Heart right ventricle (tissue), 16 donors: ENCODE data around the gene JAK1. TPM values are rescaled to one million over a fixed set of nuclear protein-coding genes. Genes with fewer than 3 reads are reported as not detected.

Experiments
- ATAC-seq, 8 donors: fragments of 200-7000 bp; cut with Tn5 transposase; one replicate each; pipeline ENCODE4 v1.9.1; 2020; ENCODE audit warnings: mild to moderate bottlenecking in 8 of 8, moderate library complexity in 8 of 8, moderate number of reproducible peaks in 1 of 8
- DNase-seq, 2 donors: peaks; one replicate each; pipeline ENCODE4 v3.0.0-alpha.2; 2020
- H3K27ac ChIP-seq, 10 donors: fragments of 200-600 bp; sonication (generic) in 2 of 10; one replicate each; pipeline versions ENCODE4 v1.5.0 to v1.8.0; 2020 to 2022; ENCODE audit warnings: mild to moderate bottlenecking in 3 of 10
- H3K27me3 ChIP-seq, 7 donors: fragments of 200-600 bp; one replicate each; pipeline ENCODE4 v1.8.0; 2021 to 2022; ENCODE audit warnings: mild to moderate bottlenecking in 2 of 7
- H3K36me3 ChIP-seq, 9 donors: fragments of 200-600 bp; sonication (generic) in 1 of 9; one replicate each; pipeline versions ENCODE4 v1.5.0 to v1.8.0; 2020 to 2022; ENCODE audit warnings: mild to moderate bottlenecking in 2 of 9
- H3K4me1 ChIP-seq, 9 donors: fragments of 200-600 bp; sonication (generic) in 1 of 9; one replicate each; pipeline versions ENCODE4 v1.5.0 to v1.8.0; 2020 to 2022; ENCODE audit warnings: mild to moderate bottlenecking in 4 of 9
- H3K4me3 ChIP-seq, 10 donors: fragments of 200-600 bp; sonication (generic) in 2 of 10; one replicate each; pipeline versions ENCODE4 v1.5.0 to v1.8.0; 2020 to 2022; ENCODE audit warnings: mild to moderate bottlenecking in 7 of 10, moderate library complexity in 2 of 10
- H3K9me3 ChIP-seq, 11 donors: fragments of 200-600 bp in 10 of 11; sonication (generic) in 2 of 11; one replicate each; pipeline versions ENCODE4 v1.5.0 to v1.8.0; 2013 to 2022; ENCODE audit warnings: mild to moderate bottlenecking in 2 of 11, control low read depth in 1 of 11, moderate library complexity in 1 of 11
- WGBS, 2 donors: extraction: QIAGEN DNeasy Blood & Tissue Kit; methylation state at CpG; one replicate each; pipeline ENCODE4 v1.1.7; 2013; ENCODE audit warnings: inconsistent platforms in 1 of 2; 5-methylcytosine and 5-hydroxymethylcytosine counted together
- intact Hi-C, 10 donors: fragments of 100-400 bp; cut with DNase I; formaldehyde crosslinking; loops; one replicate each; pipeline versions ENCODE4 v1.11.1 to v1.14.2; 2022
- polyA plus RNA-seq, 2 donors: library from polyadenylated mRNA; stranded (reverse); fragments of 200-250 nt; gene quantifications; one replicate each; pipeline ENCODE4 v1.2.3, GENCODE V29; 2013
- total RNA-seq, 10 donors: library from RNA; stranded (reverse); fragmentation: NEBNext Ultra II Directional in 3 of 10; extraction: Animal tissue kit (Norgen Biotek cat#: 25700) in 3 of 10; gene quantifications; one replicate each; pipeline versions ENCODE4 v1.2.1 to v1.2.4, GENCODE V29; 2021 to 2023
- TF ChIP-seq, protein P1 (sequence below), 9 donors: fragments of 200-600 bp; sonication (generic) in 2 of 9; IDR thresholded peaks; one replicate each; pipeline versions ENCODE4 v1.5.0 to v1.8.0; 2021 to 2022; ENCODE audit warnings: antibody characterized with exemption in 9 of 9, mild to moderate bottlenecking in 5 of 9, moderate library complexity in 1 of 9
- donor health status: Arrhythmogenic right ventricular cardiomyopathy.
- donor health status: ischemic (EF 13 %, LVEDD 7.1; RV severe dilation, severe dysfunction).
- donor health status: healthy with polysubstance abuse.
- donor health status: DM: no; HTN: yes; CAD: no.
- donor health status: DM: no; HTN: no; CAD: no.
- donor health status: ischemic (EF 25% LVEDD 6.9; RV normal size, moderate dysfunction).
- donor health status: ischemic (EF 25% LVEDD 5.7; RV mildly dilated, moderate dysfunction).
- donor health status: healthy.
- donor health status: DM: yes; HTN: yes; CAD: no.
- donor health status: Ischemic cardiomyopathy.
- donor health status: ischemic (EF 35%, LVEDD 5.7; RV mildly dilated, moderate dysfunction).
- donor health status: nonischemic (EF 11% LVEDD 7.7; RV severe dilation, severe dysfunction).
- donor health status: DM: yes; HTN: yes; CAD: no.
- donor health status: PGD.
- donor health status: ischemic (EF 29% LVEDD 5.4; RV normal size, mild dysfunction).
- donor health status: nonischemic (EF 23%, LVEDD 6.1; RV moderate dilation, normal function).

JAK1 gene
- total and polyA plus RNA-seq, 12 donors, result 20.1 to 122 (median 81.3) TPM

DNA sequence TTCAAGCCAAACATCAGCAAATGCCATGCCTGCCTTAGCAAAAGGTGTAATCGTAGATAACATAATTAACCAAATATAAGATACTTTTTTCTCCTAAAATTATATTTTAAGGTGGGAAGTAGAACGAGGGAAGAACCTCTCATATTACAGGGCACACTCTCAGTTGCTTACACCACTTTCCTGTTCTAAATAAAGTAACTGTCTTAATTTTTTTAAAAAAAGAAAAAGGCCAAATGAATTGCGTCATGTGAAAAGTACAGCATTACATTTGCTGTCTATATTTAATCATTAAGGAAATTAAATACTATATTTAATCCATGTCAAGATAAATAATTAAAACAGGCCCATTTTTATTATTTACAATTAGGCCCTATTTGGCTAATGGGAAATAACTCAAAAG, 23.7 kb downstream of the JAK1 start:
- no peaks in the 10 kb centered on the region for H3K27me3 ChIP-seq
- DNase-seq, result no peak
- H3K9me3 ChIP-seq, result no peaks in the 10 kb centered on the region
- peaks cover 0 to 68% (median 47%) of the 10 kb centered on the region in 9 donors for H3K4me1 ChIP-seq
- TF ChIP-seq, protein P1, sequence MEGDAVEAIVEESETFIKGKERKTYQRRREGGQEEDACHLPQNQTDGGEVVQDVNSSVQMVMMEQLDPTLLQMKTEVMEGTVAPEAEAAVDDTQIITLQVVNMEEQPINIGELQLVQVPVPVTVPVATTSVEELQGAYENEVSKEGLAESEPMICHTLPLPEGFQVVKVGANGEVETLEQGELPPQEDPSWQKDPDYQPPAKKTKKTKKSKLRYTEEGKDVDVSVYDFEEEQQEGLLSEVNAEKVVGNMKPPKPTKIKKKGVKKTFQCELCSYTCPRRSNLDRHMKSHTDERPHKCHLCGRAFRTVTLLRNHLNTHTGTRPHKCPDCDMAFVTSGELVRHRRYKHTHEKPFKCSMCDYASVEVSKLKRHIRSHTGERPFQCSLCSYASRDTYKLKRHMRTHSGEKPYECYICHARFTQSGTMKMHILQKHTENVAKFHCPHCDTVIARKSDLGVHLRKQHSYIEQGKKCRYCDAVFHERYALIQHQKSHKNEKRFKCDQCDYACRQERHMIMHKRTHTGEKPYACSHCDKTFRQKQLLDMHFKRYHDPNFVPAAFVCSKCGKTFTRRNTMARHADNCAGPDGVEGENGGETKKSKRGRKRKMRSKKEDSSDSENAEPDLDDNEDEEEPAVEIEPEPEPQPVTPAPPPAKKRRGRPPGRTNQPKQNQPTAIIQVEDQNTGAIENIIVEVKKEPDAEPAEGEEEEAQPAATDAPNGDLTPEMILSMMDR (IDR thresholded peaks at IDR 0.05), result no peak
- no peak overlapping the region for H3K4me3 ChIP-seq
- H3K36me3 ChIP-seq, result no peaks in the 10 kb centered on the region
- WGBS, 2 donors, result 32 to 33% methylated on average over 3 of the region's 3 CpGs
- peak in 1 of 8 donors; percentile 42 for ATAC-seq
- intact Hi-C loops, result no loop called here
- H3K27ac ChIP-seq, result no peak overlapping the region

DNA sequence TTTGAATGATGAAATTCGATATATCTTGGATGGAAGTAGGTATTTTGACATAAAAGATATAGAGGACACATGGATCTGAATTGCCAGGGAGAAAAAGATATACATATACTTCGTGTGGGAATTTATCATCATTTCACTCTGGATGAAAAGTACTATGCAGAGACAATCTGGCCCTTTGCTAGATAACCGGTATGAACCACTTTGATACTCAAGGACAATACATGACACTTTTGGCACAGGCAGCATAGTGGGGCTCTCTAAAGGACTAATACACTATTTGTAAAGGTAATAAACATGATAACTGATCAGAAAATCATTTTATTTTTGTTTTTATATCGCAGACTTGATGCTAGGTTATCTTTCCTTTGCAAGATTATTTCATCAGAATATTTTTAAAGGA, 24.2 kb downstream of the JAK1 start:
- Histone ChIP-seq H3K27ac (peak overlapping the region in 1 of 10 donors; percentile 13), H3K36me3 (no peaks in the 10 kb centered on the region), H3K4me1 (peaks cover 0 to 66% (median 41%) of the 10 kb centered on the region in 9 donors), H3K27me3 (no peaks in the 10 kb centered on the region), H3K9me3 (no peaks in the 10 kb centered on the region), H3K4me3 (no peak overlapping the region)
- peak in 4 of 8 donors; percentile 45 to 69 (median 56) for ATAC-seq
- TF ChIP-seq, protein P1 (IDR thresholded peaks at IDR 0.05), result no peak
- intact Hi-C loops, result no loop called here
- no peak for DNase-seq
- 58 to 60% methylated on average over 4 of the region's 4 CpGs for WGBS, 2 donors

DNA sequence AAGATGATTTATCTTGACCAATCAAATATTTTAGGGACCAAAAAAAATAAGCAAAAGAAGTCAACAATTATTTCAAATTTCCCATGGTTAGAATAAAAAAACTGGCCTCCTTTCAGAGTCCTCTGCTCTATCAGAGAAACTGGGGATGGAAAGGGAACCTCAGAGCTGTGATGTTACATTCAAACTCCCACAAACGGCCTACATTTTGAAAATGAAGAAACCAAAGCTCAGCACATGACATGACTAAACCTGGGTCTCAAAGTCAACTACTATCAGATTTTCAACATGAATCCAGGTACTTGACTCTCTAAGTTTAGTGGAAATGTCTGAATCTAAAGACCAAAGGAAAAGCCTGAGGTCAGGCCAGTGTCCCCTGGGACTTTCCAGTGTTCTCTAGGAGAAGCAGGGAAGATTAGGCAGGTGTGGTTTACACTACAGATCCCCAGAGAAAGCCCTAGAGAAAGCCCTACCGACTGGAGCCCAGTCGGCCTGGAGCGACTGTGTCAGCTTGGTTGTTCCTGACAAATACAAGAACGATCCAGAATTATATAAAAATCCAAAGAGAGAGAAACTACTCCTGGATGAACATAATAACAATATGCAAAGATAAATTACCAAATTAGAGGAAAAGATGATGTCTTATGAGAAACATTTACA, 24.8 kb downstream of the JAK1 start:
- H3K4me1 ChIP-seq, result peaks cover 0 to 68% (median 45%) of the 10 kb centered on the region in 9 donors
- DNase-seq (no peak), ATAC-seq (peak in 6 of 8 donors; percentile 34 to 56 (median 42))
- intact Hi-C loops, result no loop called here
- H3K27me3 ChIP-seq, result no peaks in the 10 kb centered on the region
- H3K36me3 ChIP-seq, result no peaks in the 10 kb centered on the region
- WGBS, 2 donors, result 58 to 63% methylated on average over 5 of the region's 5 CpGs
- no peaks in the 10 kb centered on the region for H3K9me3 ChIP-seq
- peak overlapping the region in 1 of 10 donors; percentile 13 for H3K27ac ChIP-seq
- no peak overlapping the region for H3K4me3 ChIP-seq
- TF ChIP-seq, protein P1 (IDR thresholded peaks at IDR 0.05), result no peak

DNA sequence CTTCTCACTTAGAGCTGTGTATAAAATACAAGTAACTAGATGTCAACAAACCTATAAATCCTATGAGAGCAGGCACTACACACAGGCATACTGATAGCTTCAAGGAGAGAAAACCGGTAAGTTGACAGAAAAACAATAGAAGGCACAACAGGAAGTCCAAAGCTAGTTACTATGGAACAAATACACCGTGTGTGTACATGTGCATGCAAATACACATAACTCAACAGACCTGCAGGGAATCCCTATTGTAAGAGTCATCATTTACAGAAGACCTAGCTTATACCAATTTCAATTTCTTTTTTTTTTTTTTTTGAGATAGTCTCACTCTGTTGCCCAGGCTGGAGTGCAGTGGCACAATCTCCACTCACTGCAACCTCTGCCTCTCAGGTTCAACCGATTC, 26.3 kb downstream of the JAK1 start:
- no peak overlapping the region for H3K27ac ChIP-seq
- intact Hi-C loops, result no loop called here
- no peak overlapping the region for H3K4me3 ChIP-seq
- ATAC-seq, result no peak
- whole genome bisulfite sequencing, 2 donors, result 63 to 81% methylated on average over 3 of the region's 3 CpGs
- no peak for DNase-seq
- H3K4me1 ChIP-seq, result peaks cover 3 to 71% (median 54%) of the 10 kb centered on the region in 9 donors
- TF ChIP-seq, protein P1 (IDR thresholded peaks at IDR 0.05), result no peak
- H3K9me3 ChIP-seq, result no peaks in the 10 kb centered on the region
- H3K27me3 ChIP-seq, result no peaks in the 10 kb centered on the region
- no peaks in the 10 kb centered on the region for H3K36me3 ChIP-seq
